ENCODE data around the gene TANGO6.
A peak's percentile ranks its signal among the peaks of the same experiment; 100 is the strongest.

TANGO6 gene

GRCh38 chr16:69109486-69110270 is 266.3 kb downstream of the TANGO6 start:
- H3K27ac ChIP-seq, result no peak overlapping the region
- no peak for TF ChIP-seq ZFX (IDR thresholded peaks at IDR 0.05; ENCODE audit: borderline replicate concordance)
- no peak for TF ChIP-seq CTCF (IDR thresholded peaks at IDR 0.05)

GRCh38 chr16:69110406-69110805 is 267.1 kb downstream of the TANGO6 start:
- no peak for TF ChIP-seq ZFX (IDR thresholded peaks at IDR 0.05; ENCODE audit: borderline replicate concordance)
- TF ChIP-seq CTCF (IDR thresholded peaks at IDR 0.05), result no peak
- no peak overlapping the region for H3K27ac ChIP-seq

- no peak overlapping the region for H3K27ac ChIP-seq
- no peak for TF ChIP-seq CTCF (IDR thresholded peaks at IDR 0.05)
- no peak for TF ChIP-seq ZFX (IDR thresholded peaks at IDR 0.05; ENCODE audit: borderline replicate concordance)
Measured at GRCh38 chr16:69111216-69111875, 268.0 kb downstream of the TANGO6 start.

- no peak overlapping the region for H3K27ac ChIP-seq
Measured at GRCh38 chr16:69111876-69112230, 268.5 kb downstream of the TANGO6 start.

GRCh38 chr16:69112285-69113129 is 269.2 kb downstream of the TANGO6 start:
- TF ChIP-seq ZFX (IDR thresholded peaks at IDR 0.05; ENCODE audit: borderline replicate concordance), result no peak
- TF ChIP-seq CTCF (IDR thresholded peaks at IDR 0.05), result peak; percentile 93
- H3K27ac ChIP-seq, result no peak overlapping the region

More at GRCh38 chr16:69111876-69112230, 268.5 kb downstream of the TANGO6 start:
- TF ChIP-seq CTCF (IDR thresholded peaks at IDR 0.05), result no peak
- TF ChIP-seq ZFX (IDR thresholded peaks at IDR 0.05; ENCODE audit: borderline replicate concordance), result no peak

- TF ChIP-seq ZFX (IDR thresholded peaks at IDR 0.05; ENCODE audit: borderline replicate concordance) (no peak), CTCF (IDR thresholded peaks at IDR 0.05) (no peak)
- H3K27ac ChIP-seq, result no peak overlapping the region
Measured at GRCh38 chr16:69113216-69113615, 269.9 kb downstream of the TANGO6 start.
